AG10803 (cell line): ENCODE results near the gene STOX1.
"Not testable (repeated sequence)": the region's sequence is repeated elsewhere in the genome, so short reads cannot be mapped to it uniquely, and the experiment has no call there.

ENCODE experiments used
- DNase-seq: peaks from one replicate; pipeline ENCODE4 v3.0.0; 2010; ENCODE audit warnings: low read depth
- H3K4me3 ChIP-seq: 2 replicates; pipeline ENCODE4 v1.5.1; 2011; ENCODE audit warnings: mild to moderate bottlenecking, low read length, control low read depth
- TF ChIP-seq, protein P1 (sequence below): conservative IDR thresholded peaks from 2 replicates; pipeline ENCODE4 v1.5.1; 2011; ENCODE audit warnings: mild to moderate bottlenecking, low read length, control low read depth, inconsistent platforms

The STOX1 gene

DNA sequence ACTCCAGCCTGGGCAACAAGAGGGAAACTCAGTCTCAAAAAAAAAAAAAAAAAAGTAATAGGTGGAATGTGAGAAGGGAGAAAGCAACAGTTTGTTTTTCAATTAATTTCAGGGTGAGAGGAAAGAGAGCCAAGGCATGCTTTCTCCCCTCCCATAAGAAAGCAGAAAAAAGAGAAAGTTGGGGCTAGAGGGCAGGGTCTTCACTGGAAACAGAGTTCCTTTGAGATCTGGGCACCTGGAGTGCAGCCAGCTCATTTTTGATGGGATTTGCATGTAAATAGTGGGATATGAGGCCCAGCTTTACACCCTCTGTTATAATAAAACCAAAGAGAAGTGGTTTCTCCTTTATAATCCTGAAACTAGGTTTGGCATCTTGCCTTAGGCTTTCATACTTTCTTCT lies 13.8 kb upstream of the STOX1 start:
- no peak overlapping the region for H3K4me3 ChIP-seq
- TF ChIP-seq, protein P1, sequence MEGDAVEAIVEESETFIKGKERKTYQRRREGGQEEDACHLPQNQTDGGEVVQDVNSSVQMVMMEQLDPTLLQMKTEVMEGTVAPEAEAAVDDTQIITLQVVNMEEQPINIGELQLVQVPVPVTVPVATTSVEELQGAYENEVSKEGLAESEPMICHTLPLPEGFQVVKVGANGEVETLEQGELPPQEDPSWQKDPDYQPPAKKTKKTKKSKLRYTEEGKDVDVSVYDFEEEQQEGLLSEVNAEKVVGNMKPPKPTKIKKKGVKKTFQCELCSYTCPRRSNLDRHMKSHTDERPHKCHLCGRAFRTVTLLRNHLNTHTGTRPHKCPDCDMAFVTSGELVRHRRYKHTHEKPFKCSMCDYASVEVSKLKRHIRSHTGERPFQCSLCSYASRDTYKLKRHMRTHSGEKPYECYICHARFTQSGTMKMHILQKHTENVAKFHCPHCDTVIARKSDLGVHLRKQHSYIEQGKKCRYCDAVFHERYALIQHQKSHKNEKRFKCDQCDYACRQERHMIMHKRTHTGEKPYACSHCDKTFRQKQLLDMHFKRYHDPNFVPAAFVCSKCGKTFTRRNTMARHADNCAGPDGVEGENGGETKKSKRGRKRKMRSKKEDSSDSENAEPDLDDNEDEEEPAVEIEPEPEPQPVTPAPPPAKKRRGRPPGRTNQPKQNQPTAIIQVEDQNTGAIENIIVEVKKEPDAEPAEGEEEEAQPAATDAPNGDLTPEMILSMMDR, result no peak
- no peak for DNase-seq

DNA sequence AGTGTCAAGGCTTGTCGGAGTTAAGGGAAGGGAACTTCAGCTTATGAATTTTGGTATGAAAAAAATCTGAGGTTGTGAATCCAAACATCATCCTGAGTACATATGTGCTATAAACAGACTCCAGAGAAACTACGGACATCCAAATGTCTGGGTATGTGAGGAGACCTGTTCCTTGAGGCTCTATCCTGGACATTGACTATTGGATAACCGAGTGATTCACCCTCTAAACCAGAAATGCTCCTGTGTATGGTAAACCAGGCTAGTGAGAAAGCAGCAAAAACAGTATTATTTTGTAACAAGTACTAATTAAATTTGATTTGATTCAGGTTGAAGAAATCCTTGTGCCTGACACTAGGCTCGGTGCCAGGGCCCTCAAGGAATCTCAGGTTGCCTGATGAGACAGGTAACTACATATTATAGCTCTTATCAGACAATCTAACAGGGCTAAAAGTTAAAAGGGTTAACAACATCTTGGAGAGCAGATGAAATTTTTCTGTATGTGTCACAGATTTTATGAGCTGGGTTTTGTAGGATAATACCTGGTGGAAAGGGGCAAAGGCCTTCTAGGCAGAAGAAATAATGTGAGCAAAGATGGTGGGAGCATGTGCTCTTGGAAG lies 10.4 kb upstream of the STOX1 start:
- DNase-seq, result no peak
- H3K4me3 ChIP-seq, result no peak overlapping the region
- TF ChIP-seq, protein P1, result no peak

DNA sequence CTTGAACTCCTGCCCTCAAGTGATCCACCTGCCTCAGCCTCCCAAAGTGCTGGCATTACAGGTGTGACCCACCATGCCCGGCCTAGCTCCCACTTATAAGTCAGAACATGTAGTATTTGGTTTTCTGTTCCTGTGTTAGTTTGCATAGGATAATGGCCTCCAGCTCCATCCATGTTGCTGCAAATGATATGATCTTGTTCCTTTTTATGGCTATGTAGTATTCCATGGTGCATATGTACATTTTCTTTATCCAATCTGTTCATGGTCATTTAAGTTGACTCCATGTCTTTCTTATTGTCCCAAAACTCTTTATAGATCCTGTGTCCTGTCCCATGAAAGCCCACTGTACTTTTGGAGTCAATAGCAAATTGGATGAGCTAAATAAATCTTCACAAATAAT lies 7.0 kb upstream of the STOX1 start:
- DNase-seq, H3K4me3 ChIP-seq: not testable (repeated sequence)

DNA sequence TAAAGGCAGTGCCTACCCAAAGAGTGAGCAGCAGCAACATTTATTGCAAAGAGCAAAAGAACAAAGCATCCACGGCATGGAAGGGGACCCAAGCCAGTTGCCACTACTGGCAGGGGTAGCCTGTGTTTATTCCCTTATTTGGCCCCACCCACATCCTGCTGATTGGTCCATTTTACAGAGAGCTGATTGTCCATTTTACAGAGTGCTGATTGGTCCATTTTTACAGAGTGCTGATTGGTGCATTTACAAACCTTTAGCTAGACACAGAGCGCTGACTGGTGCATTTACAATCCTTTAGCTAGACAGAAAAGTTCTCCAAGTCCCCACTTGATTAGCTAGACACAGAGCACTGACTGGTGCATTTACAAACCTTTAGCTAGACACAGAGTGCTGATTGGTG lies 4.7 kb upstream of the STOX1 start:
- not testable (repeated sequence) for DNase-seq

DNA sequence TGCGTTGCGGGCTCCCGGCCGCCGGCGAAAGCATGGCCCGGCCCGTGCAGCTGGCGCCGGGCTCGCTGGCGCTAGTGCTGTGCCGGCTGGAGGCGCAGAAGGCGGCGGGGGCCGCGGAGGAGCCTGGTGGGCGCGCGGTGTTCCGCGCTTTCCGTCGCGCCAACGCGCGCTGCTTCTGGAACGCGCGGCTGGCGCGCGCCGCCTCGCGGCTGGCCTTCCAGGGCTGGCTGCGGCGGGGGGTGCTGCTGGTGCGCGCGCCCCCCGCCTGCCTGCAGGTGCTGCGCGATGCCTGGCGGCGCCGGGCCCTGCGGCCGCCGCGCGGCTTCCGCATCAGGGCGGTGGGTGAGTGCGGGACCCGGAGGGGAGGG lies 245 bp downstream of the STOX1 start:
- H3K4me3 ChIP-seq, DNase-seq: not testable (repeated sequence)

More for the DNA sequence above, 4.7 kb upstream of the STOX1 start:
- not testable (repeated sequence) for H3K4me3 ChIP-seq

DNA sequence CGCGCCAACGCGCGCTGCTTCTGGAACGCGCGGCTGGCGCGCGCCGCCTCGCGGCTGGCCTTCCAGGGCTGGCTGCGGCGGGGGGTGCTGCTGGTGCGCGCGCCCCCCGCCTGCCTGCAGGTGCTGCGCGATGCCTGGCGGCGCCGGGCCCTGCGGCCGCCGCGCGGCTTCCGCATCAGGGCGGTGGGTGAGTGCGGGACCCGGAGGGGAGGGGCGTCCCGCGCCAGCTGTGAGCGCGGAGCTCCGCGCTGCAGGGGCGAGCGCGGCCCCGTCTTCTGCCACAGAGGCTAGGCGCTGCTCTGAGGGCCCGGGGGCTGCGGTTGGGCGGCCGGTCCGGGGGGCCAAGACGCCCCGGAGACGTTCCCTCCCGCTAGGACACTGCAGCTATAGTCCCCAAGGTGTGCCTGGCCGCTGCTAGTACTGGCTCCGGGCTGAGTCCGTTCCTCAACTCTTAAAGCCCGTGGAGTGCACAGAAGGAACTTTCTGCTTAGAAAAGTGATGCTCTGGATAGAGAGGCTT lies 811 bp downstream of the STOX1 start:
- 0 out of 2 replicates have a peak overlapping the region, but pooled peaks have one; percentile 15 for H3K4me3 ChIP-seq
- not testable (repeated sequence) for DNase-seq

DNA sequence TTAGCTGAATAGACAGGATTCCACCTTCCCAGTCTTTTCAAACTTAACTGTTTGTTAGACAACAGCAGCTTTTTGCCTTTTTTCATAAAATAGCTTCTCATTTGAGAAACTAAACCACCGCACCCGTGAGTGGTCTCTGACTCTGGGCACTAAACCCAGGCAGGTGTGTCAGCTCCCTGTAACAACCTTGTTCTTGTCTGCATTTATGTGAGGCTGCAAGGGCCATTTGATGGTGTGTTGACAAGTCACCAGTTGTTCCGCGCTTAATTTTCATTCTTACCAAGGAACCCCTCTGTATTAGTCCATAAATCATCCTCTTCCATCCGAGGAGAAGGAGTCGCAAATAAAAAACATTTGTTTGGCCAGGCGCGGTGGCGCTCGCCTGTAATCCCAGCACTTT lies 1.5 kb downstream of the STOX1 start:
- DNase-seq, result no peak
- no peak overlapping the region for H3K4me3 ChIP-seq
- TF ChIP-seq, protein P1, result no peak

DNA sequence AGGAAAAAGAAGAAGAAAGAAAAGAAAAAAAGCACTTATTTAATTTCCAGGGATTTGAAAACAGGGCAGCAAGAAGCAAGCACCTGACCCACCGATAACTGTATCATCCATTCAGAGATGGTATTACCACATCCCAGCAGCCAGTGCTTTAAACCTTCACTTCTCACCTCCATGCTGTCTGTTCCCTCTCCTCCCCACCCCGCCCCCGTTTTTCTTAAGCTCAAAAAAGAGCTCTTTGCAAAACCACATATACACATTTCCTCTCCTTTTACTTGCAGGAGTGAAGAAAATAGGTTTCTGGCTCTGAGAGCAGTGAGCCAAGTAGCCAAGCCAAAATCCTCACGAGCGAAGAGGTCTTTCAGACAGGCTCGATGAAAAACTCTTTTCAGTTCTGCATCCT lies 2.2 kb downstream of the STOX1 start:
- DNase-seq, result no peak
- H3K4me3 ChIP-seq, result no peak overlapping the region
- TF ChIP-seq, protein P1, result no peak

DNA sequence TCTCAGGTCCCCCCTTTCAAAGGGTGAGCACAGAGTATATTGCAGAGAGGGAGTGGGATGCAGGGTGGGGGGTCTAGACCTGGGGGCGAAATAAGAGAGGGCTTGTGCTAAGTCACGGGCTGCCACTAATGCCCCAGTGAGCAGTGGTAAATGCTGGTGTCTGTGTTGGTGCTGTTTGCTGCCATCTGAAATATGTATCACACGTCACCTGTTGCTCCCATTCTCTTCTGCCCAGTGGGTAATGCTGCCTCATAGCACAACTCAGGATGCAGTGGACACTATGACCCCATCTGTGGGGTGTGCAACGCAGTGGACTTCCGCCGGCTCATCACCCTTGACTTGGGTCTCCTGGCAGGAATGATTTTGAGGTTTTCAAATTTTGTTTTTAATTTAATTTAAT lies 2.6 kb downstream of the STOX1 start:
- DNase-seq, result no peak
- no peak overlapping the region for H3K4me3 ChIP-seq
- TF ChIP-seq, protein P1, result no peak
